HEK293 (cell line): ENCODE results near the gene CAMK2B.

ENCODE experiments used
- CTCF ChIA-PET: fragments of 350-600 bp; formaldehyde crosslinking; extraction: SDS; loops from one replicate; lab custom pipeline; 2021; ENCODE audit warnings: antibody characterized with exemption; lab: Yijun Ruan, JAX
- POLR2A ChIA-PET: fragments of 300-600 bp; formaldehyde crosslinking; extraction: SDS; loops from one replicate; lab custom pipeline; 2020; ENCODE audit warnings: antibody characterized with exemption, inconsistent platforms; lab: Yijun Ruan, JAX
- H3K27ac ChIP-seq: fragments of 200-500 bp; sonication (Bioruptor generic); 2 replicates; pipeline ENCODE4 v1.5.1; 2014; ENCODE audit warnings: low read depth, low read length, control low read depth, inconsistent platforms; ENCODE audit errors: extremely low read depth
- H3K36me3 ChIP-seq, 2 experiments: fragments of 200-500 bp in 1 of 2; sonication (Bioruptor generic) in 1 of 2; 1 replicate in 1 of 2; 2 replicates in 1 of 2; pipeline ENCODE4 v1.5.1; 2014 to 2017; ENCODE audit warnings: inconsistent platforms in 2 of 2, low read length in 2 of 2; ENCODE audit not compliant: control insufficient read depth in 2 of 2, insufficient read depth in 1 of 2
- H3K4me1 ChIP-seq: fragments of 200-500 bp; sonication (Bioruptor generic); 2 replicates; pipeline ENCODE4 v1.5.1; 2014; ENCODE audit warnings: mild to moderate bottlenecking, low read length, inconsistent platforms; ENCODE audit not compliant: control insufficient read depth, insufficient read depth
- H3K4me3 ChIP-seq: 2 replicates; pipeline ENCODE4 v1.5.1; 2011; ENCODE audit warnings: low read depth, mild to moderate bottlenecking, control low read depth, low read length, moderate library complexity
- H3K9me3 ChIP-seq: fragments of 200-500 bp; sonication (Bioruptor generic); 2 replicates; pipeline ENCODE4 v1.5.1; 2014; ENCODE audit warnings: low read depth, low read length, inconsistent platforms; ENCODE audit not compliant: control insufficient read depth, insufficient read depth
- EGR2 ChIP-seq: fragments of 450-650 bp; formaldehyde crosslinking; IDR thresholded peaks from 2 replicates; pipeline ENCODE4 v1.5.1; 2016; ENCODE audit warnings: low read depth, missing biosample characterization, missing genetic modification characterization
- GLIS1 ChIP-seq: fragments of 450-650 bp; formaldehyde crosslinking; IDR thresholded peaks from 2 replicates; pipeline ENCODE4 v1.5.1; 2016; ENCODE audit warnings: missing biosample characterization, missing genetic modification characterization
- KLF17 ChIP-seq: fragments of 450-650 bp; formaldehyde crosslinking; IDR thresholded peaks from 2 replicates; pipeline ENCODE4 v1.5.1; 2016; ENCODE audit warnings: missing biosample characterization, missing genetic modification characterization
- ZFHX2 ChIP-seq: fragments of 450-650 bp; formaldehyde crosslinking; conservative IDR thresholded peaks from 2 replicates; pipeline ENCODE4 v1.5.1; 2016; ENCODE audit warnings: missing biosample characterization, missing genetic modification characterization
- ZIC2 ChIP-seq: fragments of 450-650 bp; formaldehyde crosslinking; IDR thresholded peaks from 2 replicates; pipeline ENCODE4 v1.5.1; 2016; ENCODE audit warnings: missing biosample characterization, missing genetic modification characterization
- ZNF175 ChIP-seq: fragments of 450-650 bp; formaldehyde crosslinking; IDR thresholded peaks from 2 replicates; pipeline ENCODE4 v1.5.1; 2016; ENCODE audit warnings: missing biosample characterization, missing genetic modification characterization
- ZNF19 ChIP-seq: fragments of 450-650 bp; formaldehyde crosslinking; IDR thresholded peaks from 2 replicates; pipeline ENCODE4; 2016; ENCODE audit warnings: missing biosample characterization, missing genetic modification characterization, low read depth
- ZNF280C ChIP-seq: fragments of 450-650 bp; formaldehyde crosslinking; IDR thresholded peaks from 2 replicates; pipeline ENCODE4 v1.5.1; 2016; ENCODE audit warnings: missing biosample characterization, missing genetic modification characterization
- ZNF292 ChIP-seq: fragments of 450-650 bp; formaldehyde crosslinking; IDR thresholded peaks from 2 replicates; pipeline ENCODE4 v1.5.1; 2016; ENCODE audit warnings: low read depth, missing biosample characterization, missing genetic modification characterization, borderline replicate concordance
- ZNF302 ChIP-seq: fragments of 450-650 bp; formaldehyde crosslinking; IDR thresholded peaks from 2 replicates; pipeline ENCODE4 v1.5.1; 2016; ENCODE audit warnings: missing biosample characterization, missing genetic modification characterization, low read depth
- ZNF341 ChIP-seq: fragments of 450-650 bp; formaldehyde crosslinking; IDR thresholded peaks from 2 replicates; pipeline ENCODE4; 2016; ENCODE audit warnings: low read depth, missing biosample characterization, missing genetic modification characterization
- ZNF350 ChIP-seq: fragments of 450-650 bp; formaldehyde crosslinking; IDR thresholded peaks from 2 replicates; pipeline ENCODE4 v1.5.0; 2017; ENCODE audit warnings: missing biosample characterization, mild to moderate bottlenecking, missing genetic modification characterization
- ZNF426 ChIP-seq: fragments of 450-650 bp; formaldehyde crosslinking; IDR thresholded peaks from 2 replicates; pipeline ENCODE4 v1.5.1; 2017; ENCODE audit warnings: missing biosample characterization, missing genetic modification characterization, mild to moderate bottlenecking, inconsistent platforms, moderate library complexity
- ZNF518A ChIP-seq: fragments of 450-650 bp; formaldehyde crosslinking; conservative IDR thresholded peaks from 2 replicates; pipeline ENCODE4 v1.5.1; 2016; ENCODE audit warnings: low read depth, missing biosample characterization, missing genetic modification characterization
- ZNF549 ChIP-seq: fragments of 450-650 bp; IDR thresholded peaks from 2 replicates; pipeline ENCODE4 v1.5.1; 2018; ENCODE audit warnings: missing biosample characterization, missing genetic modification characterization, mild to moderate bottlenecking, inconsistent platforms, moderate library complexity
- ZNF580 ChIP-seq: fragments of 450-650 bp; formaldehyde crosslinking; IDR thresholded peaks from 2 replicates; pipeline ENCODE4 v1.5.1; 2016; ENCODE audit warnings: missing biosample characterization, missing genetic modification characterization
- ZNF600 ChIP-seq: fragments of 450-650 bp; formaldehyde crosslinking; IDR thresholded peaks from 2 replicates; pipeline ENCODE4 v1.5.1; 2016; ENCODE audit warnings: missing biosample characterization, missing genetic modification characterization
- ZNF76 ChIP-seq: fragments of 450-650 bp; formaldehyde crosslinking; IDR thresholded peaks from 2 replicates; pipeline ENCODE4; 2016; ENCODE audit warnings: low read depth, missing biosample characterization, missing genetic modification characterization, borderline replicate concordance
- ZNF776 ChIP-seq: fragments of 450-650 bp; formaldehyde crosslinking; IDR thresholded peaks from 2 replicates; pipeline ENCODE4 v1.5.0; 2017; ENCODE audit warnings: missing biosample characterization, missing genetic modification characterization, borderline replicate concordance
- ZSCAN5A ChIP-seq: fragments of 450-650 bp; formaldehyde crosslinking; IDR thresholded peaks from 2 replicates; pipeline ENCODE4 v1.5.1; 2016; ENCODE audit warnings: missing biosample characterization, missing genetic modification characterization

The CAMK2B gene

GRCh38 chr7:44324204-44324480 lies 1.3 kb downstream of the CAMK2B start (continued):
- no peak for TF ChIP-seq ZNF518A (tag by site-specific recombination)

GRCh38 chr7:44323381-44324203 lies 1.8 kb downstream of the CAMK2B start:
- peak; percentile 83 for TF ChIP-seq ZIC2 (tag by site-specific recombination)
- peak; percentile 77 for TF ChIP-seq EGR2 (tag by site-specific recombination)
- TF ChIP-seq ZNF292 (tag by site-specific recombination), result no peak
- TF ChIP-seq ZNF426 (tag by site-specific recombination), result no peak
- TF ChIP-seq ZNF76, result no peak
- TF ChIP-seq ZNF175 (tag by site-specific recombination), result no peak
- no peak for TF ChIP-seq ZNF549 (tag by site-specific recombination)
- TF ChIP-seq KLF17 (tag by site-specific recombination), result no peak
- peak; percentile 75 for TF ChIP-seq ZNF341
- no peak for TF ChIP-seq ZNF280C (tag by site-specific recombination)
- TF ChIP-seq GLIS1 (tag by site-specific recombination), result peak; percentile 66
- no peak for TF ChIP-seq ZNF350
- no peak for TF ChIP-seq ZNF580 (tag by site-specific recombination)
- TF ChIP-seq ZNF600 (tag by site-specific recombination), result peak; percentile 21; the same call in 1 of the 2 replicates
- TF ChIP-seq ZNF19 (tag by site-specific recombination), result no peak
- TF ChIP-seq ZNF302 (tag by site-specific recombination), result no peak
- no peak for TF ChIP-seq ZNF776
- TF ChIP-seq ZSCAN5A (tag by site-specific recombination), result no peak
- TF ChIP-seq ZFHX2 (tag by site-specific recombination), result peak; percentile 70
- ChIA-PET POLR2A (no interaction called here), CTCF (no interaction called here)
- Histone ChIP-seq H3K4me3 (no peak overlapping the region), H3K36me3 (no peaks in the 10 kb centered on the region), H3K9me3 (no peaks in the 10 kb centered on the region), H3K27ac (no peak overlapping the region), H3K4me1 (peaks cover 2% of the 10 kb centered on the region; the same call in 1 of the 2 replicates)
